Fibroblast of lung (primary cell): ENCODE measurements around the gene PFKFB2.

Experiments used
- EZH2 ChIP-seq: IDR thresholded peaks from 2 replicates; pipeline ENCODE4 v1.5.1; 2012; ENCODE audit warnings: low read length, control low read depth, mild to moderate bottlenecking; ENCODE audit errors: missing control alignments
- TF ChIP-seq, protein P1 (sequence below), 2 donors: IDR thresholded peaks in 1 of 2; conservative IDR thresholded peaks in 1 of 2; 1 replicate in 1 of 2; 2 replicates in 1 of 2; pipeline ENCODE4 v1.5.1; 2011 to 2012; ENCODE audit warnings: low read length in 2 of 2, control low read depth in 1 of 2, inconsistent platforms in 1 of 2, low read depth in 1 of 2, mild to moderate bottlenecking in 1 of 2

- TF ChIP-seq, protein P1, sequence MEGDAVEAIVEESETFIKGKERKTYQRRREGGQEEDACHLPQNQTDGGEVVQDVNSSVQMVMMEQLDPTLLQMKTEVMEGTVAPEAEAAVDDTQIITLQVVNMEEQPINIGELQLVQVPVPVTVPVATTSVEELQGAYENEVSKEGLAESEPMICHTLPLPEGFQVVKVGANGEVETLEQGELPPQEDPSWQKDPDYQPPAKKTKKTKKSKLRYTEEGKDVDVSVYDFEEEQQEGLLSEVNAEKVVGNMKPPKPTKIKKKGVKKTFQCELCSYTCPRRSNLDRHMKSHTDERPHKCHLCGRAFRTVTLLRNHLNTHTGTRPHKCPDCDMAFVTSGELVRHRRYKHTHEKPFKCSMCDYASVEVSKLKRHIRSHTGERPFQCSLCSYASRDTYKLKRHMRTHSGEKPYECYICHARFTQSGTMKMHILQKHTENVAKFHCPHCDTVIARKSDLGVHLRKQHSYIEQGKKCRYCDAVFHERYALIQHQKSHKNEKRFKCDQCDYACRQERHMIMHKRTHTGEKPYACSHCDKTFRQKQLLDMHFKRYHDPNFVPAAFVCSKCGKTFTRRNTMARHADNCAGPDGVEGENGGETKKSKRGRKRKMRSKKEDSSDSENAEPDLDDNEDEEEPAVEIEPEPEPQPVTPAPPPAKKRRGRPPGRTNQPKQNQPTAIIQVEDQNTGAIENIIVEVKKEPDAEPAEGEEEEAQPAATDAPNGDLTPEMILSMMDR (conservative IDR thresholded peaks at IDR 0.05 in 1 of 2, IDR thresholded peaks at IDR 0.05 in 1 of 2; ENCODE audit: low read depth in 1 of 2, low read length in 2 of 2): no peak
- no peak for TF ChIP-seq EZH2
Measured at GRCh38 chr1:207064561-207064960, 11.5 kb downstream of the PFKFB2 start.
